Measurements from ENCODE around the gene GMDS.

Gene GMDS

DNA sequence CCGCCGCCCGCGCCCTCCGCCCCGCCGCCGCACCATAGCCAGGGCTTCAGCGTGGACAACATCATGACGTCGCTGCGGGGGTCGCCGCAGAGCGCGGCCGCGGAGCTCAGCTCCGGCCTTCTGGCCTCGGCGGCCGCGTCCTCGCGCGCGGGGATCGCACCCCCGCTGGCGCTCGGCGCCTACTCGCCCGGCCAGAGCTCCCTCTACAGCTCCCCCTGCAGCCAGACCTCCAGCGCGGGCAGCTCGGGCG is 634.2 kb downstream of the GMDS start:
- peak overlapping the region; percentile 72 for H3K4me3 ChIP-seq (ENCODE audit: low read length)
- TF ChIP-seq, protein P1, sequence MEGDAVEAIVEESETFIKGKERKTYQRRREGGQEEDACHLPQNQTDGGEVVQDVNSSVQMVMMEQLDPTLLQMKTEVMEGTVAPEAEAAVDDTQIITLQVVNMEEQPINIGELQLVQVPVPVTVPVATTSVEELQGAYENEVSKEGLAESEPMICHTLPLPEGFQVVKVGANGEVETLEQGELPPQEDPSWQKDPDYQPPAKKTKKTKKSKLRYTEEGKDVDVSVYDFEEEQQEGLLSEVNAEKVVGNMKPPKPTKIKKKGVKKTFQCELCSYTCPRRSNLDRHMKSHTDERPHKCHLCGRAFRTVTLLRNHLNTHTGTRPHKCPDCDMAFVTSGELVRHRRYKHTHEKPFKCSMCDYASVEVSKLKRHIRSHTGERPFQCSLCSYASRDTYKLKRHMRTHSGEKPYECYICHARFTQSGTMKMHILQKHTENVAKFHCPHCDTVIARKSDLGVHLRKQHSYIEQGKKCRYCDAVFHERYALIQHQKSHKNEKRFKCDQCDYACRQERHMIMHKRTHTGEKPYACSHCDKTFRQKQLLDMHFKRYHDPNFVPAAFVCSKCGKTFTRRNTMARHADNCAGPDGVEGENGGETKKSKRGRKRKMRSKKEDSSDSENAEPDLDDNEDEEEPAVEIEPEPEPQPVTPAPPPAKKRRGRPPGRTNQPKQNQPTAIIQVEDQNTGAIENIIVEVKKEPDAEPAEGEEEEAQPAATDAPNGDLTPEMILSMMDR (IDR thresholded peaks at IDR 0.05; ENCODE audit: insufficient read depth, low read depth, low read length, missing control alignments) = peak; percentile 20
- DNase-seq (ENCODE audit: low read depth) = peak; percentile 57

DNA sequence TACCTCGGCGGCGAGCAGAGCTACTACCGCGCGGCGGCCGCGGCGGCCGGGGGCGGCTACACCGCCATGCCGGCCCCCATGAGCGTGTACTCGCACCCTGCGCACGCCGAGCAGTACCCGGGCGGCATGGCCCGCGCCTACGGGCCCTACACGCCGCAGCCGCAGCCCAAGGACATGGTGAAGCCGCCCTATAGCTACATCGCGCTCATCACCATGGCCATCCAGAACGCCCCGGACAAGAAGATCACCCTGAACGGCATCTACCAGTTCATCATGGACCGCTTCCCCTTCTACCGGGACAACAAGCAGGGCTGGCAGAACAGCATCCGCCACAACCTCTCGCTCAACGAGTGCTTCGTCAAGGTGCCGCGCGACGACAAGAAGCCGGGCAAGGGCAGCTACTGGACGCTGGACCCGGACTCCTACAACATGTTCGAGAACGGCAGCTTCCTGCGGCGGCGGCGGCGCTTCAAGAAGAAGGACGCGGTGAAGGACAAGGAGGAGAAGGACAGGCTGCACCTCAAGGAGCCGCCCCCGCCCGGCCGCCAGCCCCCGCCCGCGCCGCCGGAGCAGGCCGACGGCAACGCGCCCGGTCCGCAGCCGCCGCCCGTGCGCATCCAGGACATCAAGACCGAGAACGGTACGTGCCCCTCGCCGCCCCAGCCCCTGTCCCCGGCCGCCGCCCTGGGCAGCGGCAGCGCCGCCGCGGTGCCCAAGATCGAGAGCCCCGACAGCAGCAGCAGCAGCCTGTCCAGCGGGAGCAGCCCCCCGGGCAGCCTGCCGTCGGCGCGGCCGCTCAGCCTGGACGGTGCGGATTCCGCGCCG is 634.7 kb downstream of the GMDS start:
- TF ChIP-seq, protein P1 (IDR thresholded peaks at IDR 0.05; ENCODE audit: insufficient read depth, low read depth, low read length, missing control alignments) = no peak
- peak; percentile 48 for DNase-seq (ENCODE audit: low read depth)
- peak overlapping the region; percentile 72 for H3K4me3 ChIP-seq (ENCODE audit: low read length)

DNA sequence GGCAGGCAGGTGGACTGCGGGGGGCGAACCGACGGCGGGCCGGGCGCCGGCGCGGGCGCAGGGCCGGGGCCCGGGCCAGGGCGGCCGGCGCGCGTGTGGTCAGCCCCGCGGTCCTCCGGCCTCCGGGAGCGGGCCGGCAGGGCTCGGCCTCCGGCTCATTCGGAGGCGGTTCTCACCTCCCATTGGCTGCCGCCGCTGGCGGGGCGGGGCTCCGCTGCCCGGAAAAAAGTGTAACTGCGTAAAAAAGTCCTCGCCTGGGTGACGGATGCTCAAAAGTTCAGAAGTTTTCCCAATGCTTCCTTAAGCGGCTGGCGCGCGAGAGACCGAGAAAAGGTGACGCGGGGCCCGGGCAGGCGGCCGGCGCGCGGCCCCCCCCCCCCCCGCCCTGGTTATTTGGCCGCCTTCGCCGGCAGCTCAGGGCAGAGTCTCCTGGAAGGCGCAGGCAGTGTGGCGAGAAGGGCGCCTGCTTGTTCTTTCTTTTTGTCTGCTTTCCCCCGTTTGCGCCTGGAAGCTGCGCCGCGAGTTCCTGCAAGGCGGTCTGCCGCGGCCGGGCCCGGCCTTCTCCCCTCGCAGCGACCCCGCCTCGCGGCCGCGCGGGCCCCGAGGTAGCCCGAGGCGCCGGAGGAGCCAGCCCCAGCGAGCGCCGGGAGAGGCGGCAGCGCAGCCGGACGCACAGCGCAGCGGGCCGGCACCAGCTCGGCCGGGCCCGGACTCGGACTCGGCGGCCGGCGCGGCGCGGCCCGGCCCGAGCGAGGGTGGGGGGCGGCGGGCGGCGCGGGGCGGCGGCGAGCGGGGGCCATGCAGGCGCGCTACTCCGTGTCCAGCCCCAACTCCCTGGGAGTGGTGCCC is 635.5 kb downstream of the GMDS start, which contains the start of gene FOXC1:
FOXC1 (plus strand) TSS at position 268 of the 849 bp plus-strand sequence; CDS start at position 799, 531 bp downstream.
- peak; percentile 92 for DNase-seq (ENCODE audit: low read depth)
- TF ChIP-seq, protein P1 (IDR thresholded peaks at IDR 0.05; ENCODE audit: insufficient read depth, low read depth, low read length, missing control alignments) = no peak

DNA sequence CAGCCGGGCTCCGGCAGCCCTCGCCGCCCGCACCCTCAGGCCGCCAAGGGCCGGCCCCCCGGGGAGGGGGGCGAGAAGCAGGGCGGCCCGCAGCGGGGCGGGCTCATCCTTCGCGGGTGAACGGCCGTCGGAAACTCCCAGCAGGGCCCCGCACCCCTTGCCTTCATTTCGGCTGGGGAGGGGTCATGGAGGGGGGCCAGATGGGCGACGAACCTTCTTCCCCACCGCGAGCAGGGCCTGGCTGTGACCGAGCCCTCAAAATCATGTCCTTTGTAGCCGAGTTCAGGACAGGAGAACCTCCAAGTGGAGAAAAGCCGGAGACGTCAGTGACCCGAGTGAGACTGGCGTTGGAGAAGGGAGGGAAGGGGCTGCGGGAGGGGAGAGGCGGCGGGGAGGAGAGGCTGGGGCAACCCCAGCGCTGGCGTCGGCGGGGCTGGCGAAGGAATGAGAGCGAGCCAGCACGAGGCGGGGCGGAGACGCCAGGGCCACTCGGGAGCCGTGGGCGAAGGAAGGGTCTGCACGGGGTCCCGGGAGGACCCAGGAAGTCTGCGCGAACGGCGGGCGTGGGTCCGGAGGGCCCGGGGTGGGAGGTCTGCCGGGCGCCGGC is 636.3 kb downstream of the GMDS start:
- DNase-seq (ENCODE audit: low read depth) = no peak
- H3K4me3 ChIP-seq (ENCODE audit: low read length) = peak overlapping the region; percentile 54
- TF ChIP-seq, protein P1 (IDR thresholded peaks at IDR 0.05; ENCODE audit: insufficient read depth, low read depth, low read length, missing control alignments) = no peak

More for the DNA sequence above, 635.5 kb downstream of the GMDS start, which contains the start of gene FOXC1:
- peak within 1 kb of the TSS; percentile 72 for H3K4me3 ChIP-seq (ENCODE audit: low read length)

DNA sequence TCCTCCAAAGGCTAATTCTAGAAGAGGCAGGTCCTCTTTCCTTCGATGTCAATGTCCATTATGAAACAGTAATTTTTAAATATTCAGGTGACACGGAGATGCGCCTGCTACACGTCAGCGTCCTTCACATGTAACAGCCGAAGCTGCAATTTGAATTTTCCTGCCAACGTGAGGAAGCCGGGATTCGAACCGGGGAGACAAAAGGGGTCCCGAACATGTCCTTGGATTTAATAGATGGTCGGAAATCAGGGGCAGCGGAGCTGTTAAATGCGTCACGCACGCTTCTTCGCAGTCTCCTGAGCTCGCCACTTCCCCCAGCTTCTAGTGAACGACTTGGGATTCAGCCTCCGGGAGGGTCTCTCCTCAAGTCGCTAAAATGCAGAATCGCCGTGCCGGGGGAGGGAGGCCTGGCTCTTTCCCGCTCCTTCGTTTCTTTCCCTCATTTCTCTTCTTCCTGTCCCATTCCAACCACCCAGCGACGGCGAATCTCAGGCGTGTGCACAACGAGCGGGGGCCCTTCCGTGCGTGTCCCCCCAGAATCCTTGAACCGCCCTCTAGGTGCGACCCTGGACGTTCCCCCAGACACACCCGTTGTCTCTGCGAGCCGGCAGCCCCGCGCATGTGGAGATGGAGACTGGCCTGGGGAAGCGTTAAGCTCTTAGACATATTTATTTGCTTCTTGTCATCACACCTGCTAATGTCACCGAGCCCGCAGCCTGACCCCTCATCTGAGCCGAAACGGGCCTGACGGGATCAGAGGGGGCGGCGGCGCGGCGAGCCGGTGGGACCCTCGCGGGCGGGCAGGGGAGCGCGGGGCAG is 637.0 kb downstream of the GMDS start:
- H3K4me3 ChIP-seq (ENCODE audit: low read length) = no peak overlapping the region
- DNase-seq (ENCODE audit: low read depth) = no peak
- TF ChIP-seq, protein P1 (IDR thresholded peaks at IDR 0.05; ENCODE audit: insufficient read depth, low read depth, low read length, missing control alignments) = no peak

DNA sequence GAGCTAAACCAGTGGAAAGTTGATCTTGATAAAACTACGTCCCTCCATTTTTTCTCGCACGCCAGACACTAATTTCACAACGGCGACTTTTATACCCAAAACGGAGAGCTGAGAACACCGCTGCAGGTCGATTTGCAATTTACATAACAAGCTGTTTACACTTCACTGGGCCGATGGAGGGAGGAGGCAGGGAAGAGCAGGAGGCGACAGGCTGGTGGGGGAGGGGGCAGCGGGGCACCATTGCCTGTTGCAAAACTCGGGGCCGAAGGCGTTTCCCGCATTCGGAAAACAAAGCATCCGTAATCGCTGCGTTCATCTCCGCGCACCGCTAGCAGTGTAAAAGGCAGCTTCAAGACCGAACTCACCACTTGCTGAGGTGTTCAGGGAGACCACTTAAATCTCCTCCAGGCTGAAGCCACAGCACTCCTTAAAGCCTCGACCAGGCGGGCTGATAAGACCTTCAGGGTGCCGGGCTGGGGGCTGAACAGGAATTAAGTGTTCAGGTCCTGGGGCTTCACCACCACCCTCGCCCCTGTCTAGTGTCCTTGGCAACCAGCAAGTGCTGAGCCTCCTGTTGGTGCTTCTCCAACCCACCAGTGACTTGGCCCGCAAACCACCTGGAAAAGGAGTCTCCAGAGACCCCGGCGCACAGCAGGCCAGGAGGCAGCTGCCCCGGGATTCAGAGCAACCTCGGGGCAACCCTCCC is 637.7 kb downstream of the GMDS start:
- DNase-seq (ENCODE audit: low read depth) = no peak
- no peak overlapping the region for H3K4me3 ChIP-seq (ENCODE audit: low read length)
- TF ChIP-seq, protein P1 (IDR thresholded peaks at IDR 0.05; ENCODE audit: insufficient read depth, low read depth, low read length, missing control alignments) = no peak

Measured in epithelial cell of esophagus (primary cell).